Measurements from ENCODE around the gene ADAMTSL3.

The ADAMTSL3 gene

DNA sequence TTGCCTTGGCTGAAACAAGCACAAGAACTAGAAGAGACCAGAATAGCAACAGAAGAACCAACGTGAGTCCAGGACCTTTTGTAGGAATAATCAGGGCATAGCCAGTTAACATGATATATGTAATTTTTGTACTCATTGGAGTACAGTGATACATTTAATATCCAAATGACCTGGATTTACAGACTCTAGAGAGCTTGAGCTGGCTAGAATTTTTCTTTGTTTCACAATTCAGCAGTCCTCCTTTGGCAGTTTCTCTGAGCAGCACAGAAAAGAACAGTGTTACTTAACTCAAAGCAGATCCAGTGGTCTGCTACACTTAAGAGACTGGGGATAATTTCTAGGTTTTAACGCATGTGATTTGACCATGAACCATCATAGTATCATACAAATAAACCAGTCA is 245.7 kb downstream of the ADAMTSL3 start:
- H3K27me3 ChIP-seq (ENCODE audit: insufficient read depth, low read length) = no peaks in the 10 kb centered on the region

DNA sequence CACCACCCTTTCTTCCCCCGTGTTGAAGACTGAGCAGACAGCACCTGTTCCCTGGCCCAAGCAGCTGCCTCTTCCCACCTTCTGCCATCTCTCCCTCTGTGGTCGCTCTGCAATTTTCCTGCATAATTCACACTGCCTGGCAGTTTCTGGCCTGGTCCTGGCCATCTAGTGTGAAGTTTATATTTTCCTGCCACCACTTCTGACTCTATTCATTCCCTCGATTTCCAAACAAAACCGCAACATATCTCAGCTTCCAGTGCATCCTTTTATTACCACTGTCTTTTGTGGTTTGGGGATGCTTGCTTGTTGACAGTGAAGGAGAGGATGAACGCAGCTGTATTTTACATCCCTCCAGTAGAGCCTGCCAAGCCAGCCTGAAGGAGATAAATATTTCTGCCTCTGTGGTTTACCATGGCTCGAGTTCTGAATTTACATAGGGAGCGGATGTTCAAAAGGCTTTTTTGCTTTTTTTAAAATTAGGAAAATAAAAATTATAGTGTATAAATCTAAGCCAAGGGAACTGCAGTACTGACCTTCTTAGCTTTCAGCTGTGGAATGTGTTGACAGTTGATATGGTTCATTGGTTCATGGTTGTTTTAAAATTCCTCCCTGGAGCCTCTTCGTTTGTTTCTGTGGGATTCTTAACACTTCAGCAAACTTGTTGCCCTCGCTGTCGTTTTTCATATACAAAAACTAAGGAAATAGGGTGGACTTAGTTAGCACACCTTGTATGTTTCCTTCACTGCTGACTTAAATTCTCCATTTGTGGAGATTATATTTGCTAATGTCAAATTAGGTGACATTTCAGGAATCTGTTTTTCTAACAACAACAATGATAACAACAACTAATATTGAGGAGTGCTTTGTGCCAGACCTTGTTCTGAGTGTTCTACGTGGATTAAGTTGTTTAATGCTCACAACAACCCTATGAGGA is 250.5 kb downstream of the ADAMTSL3 start:
- no peaks in the 10 kb centered on the region for H3K4me1 ChIP-seq (ENCODE audit: insufficient read depth, low read length)
- H3K27me3 ChIP-seq (ENCODE audit: insufficient read depth, low read length) = no peaks in the 10 kb centered on the region
- no peaks in the 10 kb centered on the region for H3K36me3 ChIP-seq (ENCODE audit: insufficient read depth, low read length)
- no peak overlapping the region for H3K4me3 ChIP-seq (ENCODE audit: low read length)
- H2AFZ ChIP-seq (ENCODE audit: low read depth, low read length) = no peak overlapping the region
- no peaks in the 10 kb centered on the region for H3K9me3 ChIP-seq (ENCODE audit: low read length)

More for the DNA sequence above, 245.7 kb downstream of the ADAMTSL3 start:
- Histone ChIP-seq H3K9me3 (ENCODE audit: low read length) (no peaks in the 10 kb centered on the region), H3K4me3 (ENCODE audit: low read length) (no peak overlapping the region), H3K36me3 (ENCODE audit: insufficient read depth, low read length) (no peaks in the 10 kb centered on the region), H2AFZ (ENCODE audit: low read depth, low read length) (no peak overlapping the region), H3K4me1 (ENCODE audit: insufficient read depth, low read length) (no peaks in the 10 kb centered on the region)

DNA sequence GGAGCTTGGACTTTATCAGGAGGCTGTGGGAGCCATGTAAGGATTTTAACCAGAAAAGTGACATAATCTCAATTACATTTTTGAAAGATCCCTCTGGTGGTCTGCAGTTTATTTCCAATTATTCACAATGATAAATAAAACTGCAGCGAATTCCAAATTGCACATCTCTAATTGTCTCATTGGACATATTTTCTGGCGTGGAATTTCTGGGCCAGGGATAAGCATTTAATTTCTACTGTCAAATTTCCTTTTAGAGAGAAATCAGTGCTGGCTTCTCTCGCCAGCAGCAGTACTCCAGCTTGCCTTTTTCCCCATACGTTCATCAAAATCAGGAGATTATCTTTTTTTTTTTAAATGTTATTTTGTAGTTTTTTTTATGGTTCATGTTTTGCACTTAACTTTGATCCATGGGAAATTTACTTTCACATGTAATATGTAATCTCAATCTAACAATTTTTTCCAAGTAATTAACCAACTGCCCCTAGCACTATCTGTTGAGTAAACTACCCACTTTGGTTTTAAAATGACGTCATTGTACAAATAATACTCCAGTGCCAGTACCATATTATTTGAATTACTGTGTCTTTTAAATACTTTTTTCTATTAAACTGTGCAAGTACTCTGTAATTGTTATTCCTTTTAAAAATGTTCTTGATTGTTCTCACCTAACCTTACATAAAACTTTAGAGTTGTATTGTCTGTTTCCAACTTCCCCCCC is 251.8 kb downstream of the ADAMTSL3 start:
- Histone ChIP-seq H3K4me1 (ENCODE audit: insufficient read depth, low read length) (no peaks in the 10 kb centered on the region), H3K36me3 (ENCODE audit: insufficient read depth, low read length) (no peaks in the 10 kb centered on the region), H3K9me3 (ENCODE audit: low read length) (no peaks in the 10 kb centered on the region), H3K4me3 (ENCODE audit: low read length) (no peak overlapping the region), H3K27me3 (ENCODE audit: insufficient read depth, low read length) (no peaks in the 10 kb centered on the region), H2AFZ (ENCODE audit: low read depth, low read length) (no peak overlapping the region)

DNA sequence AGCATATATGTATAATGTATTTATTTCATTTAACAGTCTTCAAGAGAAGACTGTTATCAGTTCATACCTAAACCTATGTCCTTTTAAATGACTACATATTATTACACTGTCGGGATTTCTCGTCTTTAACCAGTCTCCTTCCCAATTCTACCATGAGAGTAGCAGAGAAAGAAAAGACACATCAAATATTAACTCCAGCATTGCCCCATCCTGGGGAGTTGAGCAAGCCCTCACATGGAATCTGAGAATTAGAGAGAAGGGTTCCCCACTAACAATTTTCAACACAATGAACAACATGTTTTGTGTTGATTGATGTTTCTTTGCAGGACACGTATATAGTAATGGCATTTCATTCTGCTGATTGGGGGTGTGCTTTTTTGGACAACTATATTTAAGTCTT is 257.4 kb downstream of the ADAMTSL3 start:
- H3K36me3 ChIP-seq (ENCODE audit: insufficient read depth, low read length) = no peaks in the 10 kb centered on the region
- H2AFZ ChIP-seq (ENCODE audit: low read depth, low read length) = no peak overlapping the region
- H3K9me3 ChIP-seq (ENCODE audit: low read length) = no peaks in the 10 kb centered on the region
- H3K4me1 ChIP-seq (ENCODE audit: insufficient read depth, low read length) = no peaks in the 10 kb centered on the region
- no peak overlapping the region for H3K4me3 ChIP-seq (ENCODE audit: low read length)
- no peaks in the 10 kb centered on the region for H3K27me3 ChIP-seq (ENCODE audit: insufficient read depth, low read length)

DNA sequence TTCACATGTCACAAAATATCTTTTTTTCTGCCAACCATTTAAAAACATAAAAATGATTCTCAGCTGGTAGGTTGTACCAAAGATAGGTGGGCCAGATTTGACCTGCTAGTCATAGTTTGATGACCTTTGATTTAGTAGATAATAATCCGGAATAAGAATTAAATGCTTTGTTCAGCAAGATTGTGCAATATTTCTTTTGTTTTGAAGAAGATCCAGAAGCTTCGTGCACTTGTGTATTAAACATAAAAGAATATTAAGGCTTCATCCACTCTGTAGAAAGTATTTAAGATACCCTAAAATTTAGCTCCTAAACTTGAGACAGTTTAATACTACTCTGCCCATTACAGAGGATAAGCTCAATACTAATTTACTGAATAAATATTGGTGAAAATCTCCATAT is 258.4 kb downstream of the ADAMTSL3 start:
- Histone ChIP-seq H3K4me1 (ENCODE audit: insufficient read depth, low read length) (no peaks in the 10 kb centered on the region), H2AFZ (ENCODE audit: low read depth, low read length) (no peak overlapping the region), H3K9me3 (ENCODE audit: low read length) (no peaks in the 10 kb centered on the region), H3K36me3 (ENCODE audit: insufficient read depth, low read length) (no peaks in the 10 kb centered on the region), H3K27me3 (ENCODE audit: insufficient read depth, low read length) (no peaks in the 10 kb centered on the region), H3K4me3 (ENCODE audit: low read length) (no peak overlapping the region)

DNA sequence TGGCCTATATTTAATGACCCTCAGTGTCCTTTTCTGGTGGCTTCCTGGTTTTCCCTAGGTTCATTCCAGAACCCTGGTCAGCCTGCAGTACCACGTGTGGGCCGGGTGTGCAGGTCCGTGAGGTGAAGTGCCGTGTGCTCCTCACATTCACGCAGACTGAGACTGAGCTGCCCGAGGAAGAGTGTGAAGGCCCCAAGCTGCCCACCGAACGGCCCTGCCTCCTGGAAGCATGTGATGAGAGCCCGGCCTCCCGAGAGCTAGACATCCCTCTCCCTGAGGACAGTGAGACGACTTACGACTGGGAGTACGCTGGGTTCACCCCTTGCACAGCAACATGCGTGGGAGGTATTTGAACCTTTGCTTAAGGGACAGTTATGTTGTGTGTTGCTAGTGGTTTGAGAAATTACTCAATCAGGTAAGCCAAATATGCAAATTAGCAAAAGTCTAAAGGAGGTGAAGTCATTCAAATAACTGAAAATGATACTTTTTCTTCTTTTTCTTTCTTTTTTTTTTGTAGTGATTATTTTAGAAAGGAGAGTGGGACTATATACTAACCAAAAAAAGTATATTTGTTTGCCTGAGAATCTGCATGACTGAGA is 259.2 kb downstream of the ADAMTSL3 start:
- Histone ChIP-seq H2AFZ (ENCODE audit: low read depth, low read length) (no peak overlapping the region), H3K27me3 (ENCODE audit: insufficient read depth, low read length) (no peaks in the 10 kb centered on the region), H3K4me3 (ENCODE audit: low read length) (no peak overlapping the region), H3K36me3 (ENCODE audit: insufficient read depth, low read length) (no peaks in the 10 kb centered on the region), H3K9me3 (ENCODE audit: low read length) (no peaks in the 10 kb centered on the region), H3K4me1 (ENCODE audit: insufficient read depth, low read length) (no peaks in the 10 kb centered on the region)

DNA sequence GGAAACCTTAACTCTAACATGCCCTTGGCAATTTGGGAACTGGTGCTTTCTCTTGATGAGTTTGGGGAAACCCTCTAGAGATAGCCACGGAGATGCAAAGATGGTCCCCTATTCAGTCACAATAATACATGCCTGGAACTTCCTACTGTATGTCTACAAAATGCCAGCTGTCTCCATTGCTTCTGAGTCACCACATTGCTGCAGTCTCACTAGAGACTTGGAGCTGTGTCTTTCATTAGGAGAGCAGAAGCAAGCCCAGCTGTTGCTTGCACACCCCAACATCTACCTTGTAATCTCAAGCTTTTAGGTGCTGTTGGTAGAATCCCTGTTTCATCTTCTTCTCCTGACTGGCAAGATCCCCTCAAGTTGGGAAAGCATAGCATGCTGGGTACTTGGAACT is 261.0 kb downstream of the ADAMTSL3 start:
- H3K36me3 ChIP-seq (ENCODE audit: insufficient read depth, low read length) = no peaks in the 10 kb centered on the region
- H3K4me3 ChIP-seq (ENCODE audit: low read length) = no peak overlapping the region
- H3K4me1 ChIP-seq (ENCODE audit: insufficient read depth, low read length) = no peaks in the 10 kb centered on the region
- no peak overlapping the region for H2AFZ ChIP-seq (ENCODE audit: low read depth, low read length)
- H3K27me3 ChIP-seq (ENCODE audit: insufficient read depth, low read length) = no peaks in the 10 kb centered on the region
- no peaks in the 10 kb centered on the region for H3K9me3 ChIP-seq (ENCODE audit: low read length)

DNA sequence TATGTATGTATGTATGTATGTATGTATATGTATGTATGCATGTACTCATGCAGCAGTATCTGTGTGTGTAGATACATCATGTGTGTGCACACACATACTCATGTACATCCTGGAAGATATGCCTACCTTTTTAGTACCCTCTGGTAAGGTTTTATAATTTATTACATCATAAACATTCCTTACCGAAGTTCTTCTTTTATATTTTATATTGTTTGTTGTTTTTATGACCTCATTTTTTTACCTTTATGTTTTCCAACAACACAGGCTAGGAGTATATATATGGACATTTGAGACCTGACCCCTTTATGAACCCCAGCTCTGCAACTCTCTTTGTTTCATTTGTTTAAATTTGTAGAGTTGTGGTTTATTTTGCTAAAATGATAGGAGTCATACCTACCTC is 263.5 kb downstream of the ADAMTSL3 start:
- no peak overlapping the region for H2AFZ ChIP-seq (ENCODE audit: low read depth, low read length)
- no peaks in the 10 kb centered on the region for H3K36me3 ChIP-seq (ENCODE audit: insufficient read depth, low read length)

DNA sequence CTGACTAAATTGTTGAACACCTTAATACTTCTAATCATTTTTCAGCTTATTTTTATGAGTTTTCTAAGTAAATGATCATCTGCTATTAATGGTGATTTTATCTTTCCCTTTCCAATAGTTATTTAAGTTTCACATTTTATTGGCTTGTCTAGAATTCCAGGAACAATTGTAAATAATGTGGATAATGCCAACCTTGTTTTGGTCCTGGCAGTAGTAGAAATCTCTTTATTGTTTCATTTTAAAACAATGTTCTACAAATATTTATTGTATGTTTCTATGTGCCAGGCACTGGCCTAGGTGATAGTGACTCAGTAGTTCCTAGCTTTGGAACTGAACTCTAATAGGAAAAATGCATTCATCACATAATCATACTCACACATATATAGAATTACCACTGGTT is 264.1 kb downstream of the ADAMTSL3 start:
- Histone ChIP-seq H3K36me3 (ENCODE audit: insufficient read depth, low read length) (no peaks in the 10 kb centered on the region), H3K4me3 (ENCODE audit: low read length) (no peak overlapping the region), H2AFZ (ENCODE audit: low read depth, low read length) (no peak overlapping the region), H3K9me3 (ENCODE audit: low read length) (no peaks in the 10 kb centered on the region), H3K4me1 (ENCODE audit: insufficient read depth, low read length) (no peaks in the 10 kb centered on the region), H3K27me3 (ENCODE audit: insufficient read depth, low read length) (no peaks in the 10 kb centered on the region)

More for the DNA sequence above, 263.5 kb downstream of the ADAMTSL3 start:
- Histone ChIP-seq H3K27me3 (ENCODE audit: insufficient read depth, low read length) (no peaks in the 10 kb centered on the region), H3K9me3 (ENCODE audit: low read length) (no peaks in the 10 kb centered on the region), H3K4me1 (ENCODE audit: insufficient read depth, low read length) (no peaks in the 10 kb centered on the region), H3K4me3 (ENCODE audit: low read length) (no peak overlapping the region)

DNA sequence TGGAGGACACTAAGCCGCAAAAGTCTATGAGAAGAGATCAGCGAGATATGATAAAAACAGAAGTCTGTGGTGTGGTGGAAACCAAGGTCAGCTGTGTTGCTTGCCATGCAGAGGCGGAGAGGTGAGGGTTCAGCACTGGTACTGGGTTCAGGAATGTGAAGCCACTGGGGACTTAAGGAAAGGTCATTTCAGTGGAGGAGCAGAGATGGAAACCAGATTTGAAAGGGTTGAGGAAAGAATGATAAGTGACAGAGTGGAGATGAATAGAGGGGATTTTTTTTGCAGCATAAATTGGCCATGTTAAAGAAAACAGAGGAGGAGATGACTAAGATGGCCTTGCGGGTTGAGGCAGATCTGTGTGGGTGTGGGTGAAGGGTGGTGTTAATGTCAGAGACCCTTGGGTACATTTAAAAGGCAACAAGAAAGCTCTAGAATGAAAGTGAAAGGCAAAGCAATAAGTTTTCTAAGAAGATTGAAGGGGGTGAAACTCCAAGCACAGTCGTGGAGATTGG is 265.5 kb downstream of the ADAMTSL3 start:
- Histone ChIP-seq H3K4me3 (ENCODE audit: low read length) (no peak overlapping the region), H3K9me3 (ENCODE audit: low read length) (no peaks in the 10 kb centered on the region), H3K27me3 (ENCODE audit: insufficient read depth, low read length) (no peaks in the 10 kb centered on the region), H2AFZ (ENCODE audit: low read depth, low read length) (no peak overlapping the region), H3K36me3 (ENCODE audit: insufficient read depth, low read length) (no peaks in the 10 kb centered on the region), H3K4me1 (ENCODE audit: insufficient read depth, low read length) (no peaks in the 10 kb centered on the region)

DNA sequence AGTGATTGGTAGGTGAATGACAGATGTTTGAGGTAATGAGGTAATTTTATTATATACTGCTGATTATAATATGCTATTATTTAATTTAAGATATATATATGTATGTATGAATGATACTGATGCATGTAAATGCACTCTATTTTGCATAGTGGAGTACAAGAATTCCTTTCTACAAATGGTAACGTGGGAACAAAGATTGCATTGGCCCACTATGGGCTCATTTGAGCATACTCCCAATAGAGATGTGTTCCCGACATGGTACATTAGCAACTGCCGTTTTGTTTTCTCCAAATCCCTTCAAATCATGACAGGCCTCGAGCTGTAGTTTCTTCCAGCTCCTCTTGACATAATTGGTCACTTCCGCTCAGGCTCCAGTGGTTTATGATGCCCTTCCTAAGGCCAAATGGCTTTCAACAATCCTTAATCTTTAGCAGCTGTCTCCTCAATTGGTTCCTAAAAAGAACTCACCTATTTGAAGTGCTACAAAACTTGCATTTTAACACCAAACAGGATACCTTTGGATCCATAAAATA is 266.1 kb downstream of the ADAMTSL3 start:
- Histone ChIP-seq H2AFZ (ENCODE audit: low read depth, low read length) (no peak overlapping the region), H3K27me3 (ENCODE audit: insufficient read depth, low read length) (no peaks in the 10 kb centered on the region), H3K4me3 (ENCODE audit: low read length) (no peak overlapping the region)

DNA sequence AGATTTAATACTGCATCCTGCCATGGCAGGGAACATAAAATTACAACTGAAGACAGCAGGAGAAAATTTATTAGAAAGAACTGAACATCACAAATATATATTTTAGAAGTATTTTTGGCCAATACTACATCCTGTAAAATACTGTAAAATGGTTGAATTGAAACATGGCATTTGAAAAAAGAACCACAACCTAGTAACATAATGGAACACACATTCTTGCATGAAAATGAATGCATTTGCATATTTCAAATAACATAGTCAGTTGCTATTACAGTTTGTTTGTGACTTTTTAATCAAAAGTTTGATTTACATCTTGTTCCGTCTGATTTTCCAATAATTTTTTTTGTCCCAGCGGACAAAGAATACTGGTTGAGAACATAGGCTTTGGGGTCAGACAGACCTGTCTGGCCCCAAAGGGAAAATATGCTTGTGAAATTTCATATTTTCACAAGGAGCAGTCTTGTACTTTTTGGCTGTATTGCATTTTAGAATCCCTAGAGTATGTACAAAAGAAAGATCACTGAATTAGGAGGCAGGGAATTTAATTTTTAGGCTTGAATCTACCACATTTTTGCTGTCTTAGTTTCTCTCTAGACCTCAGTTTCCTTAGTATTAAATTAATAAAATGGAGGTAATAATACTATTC is 268.8 kb downstream of the ADAMTSL3 start:
- no peak overlapping the region for H3K4me3 ChIP-seq (ENCODE audit: low read length)
- no peaks in the 10 kb centered on the region for H3K9me3 ChIP-seq (ENCODE audit: low read length)
- no peaks in the 10 kb centered on the region for H3K4me1 ChIP-seq (ENCODE audit: insufficient read depth, low read length)
- no peak overlapping the region for H2AFZ ChIP-seq (ENCODE audit: low read depth, low read length)
- no peaks in the 10 kb centered on the region for H3K36me3 ChIP-seq (ENCODE audit: insufficient read depth, low read length)
- H3K27me3 ChIP-seq (ENCODE audit: insufficient read depth, low read length) = no peaks in the 10 kb centered on the region

More for the DNA sequence above, 266.1 kb downstream of the ADAMTSL3 start:
- no peaks in the 10 kb centered on the region for H3K4me1 ChIP-seq (ENCODE audit: insufficient read depth, low read length)
- no peaks in the 10 kb centered on the region for H3K36me3 ChIP-seq (ENCODE audit: insufficient read depth, low read length)
- no peaks in the 10 kb centered on the region for H3K9me3 ChIP-seq (ENCODE audit: low read length)
